Endothelial cell of umbilical vein (primary cell): Measurements from ENCODE around the gene OR2D2. TPM values are rescaled to one million over a fixed set of nuclear protein-coding genes. Genes with fewer than 3 reads are reported as not detected.
"Not testable (repeated sequence)": the region's sequence is repeated elsewhere in the genome, so short reads cannot be mapped to it uniquely, and the experiment has no call there.

Source experiments
- BruUV-seq: library from RNA; stranded (reverse); fragments of 400-500 nt; replicated peaks from 2 replicates; lab custom pipeline; 2021; lab: Mats Ljungman, UMichigan
- CTCF ChIA-PET: fragments of 300-600, 350-600 bp; sonication (Branson Sonifier 250); formaldehyde crosslinking; loops from one replicate; lab custom pipeline; 2021; ENCODE audit warnings: antibody characterized with exemption, inconsistent platforms; lab: Charles Lee
- POLR2A ChIA-PET: fragments of 300-600, 350-600 bp; sonication (Branson Sonifier 250); formaldehyde crosslinking; loops from one replicate; lab custom pipeline; 2021; ENCODE audit warnings: antibody characterized with exemption, inconsistent platforms; lab: Charles Lee
- DNase-seq: peaks from one replicate; pipeline ENCODE4 v3.0.0-alpha.2; 2011; ENCODE audit warnings: low read depth, low spot score
- FAIRE-seq: peaks from 2 replicates; lab custom pipeline; 2011; peaks lifted over from hg19 to GRCh38; lab: Jason Lieb, UNC
- H2AFZ ChIP-seq: 2 replicates; pipeline ENCODE4 v1.6.0; 2012; ENCODE audit warnings: low read depth, low read length, control low read depth, inconsistent platforms
- H3K27ac ChIP-seq: 2 replicates; pipeline ENCODE4 v1.5.1; 2011; ENCODE audit warnings: low read depth, mild to moderate bottlenecking, control low read depth, low read length, moderate library complexity; ENCODE audit not compliant: insufficient read depth
- H3K27me3 ChIP-seq, 2 experiments: 2 replicates each; pipeline versions ENCODE4 v1.6.0 to v1.6.1; 2011; ENCODE audit warnings: low read length in 2 of 2, mixed read lengths in 1 of 2; ENCODE audit not compliant: control insufficient read depth in 2 of 2, insufficient read depth in 2 of 2
- H3K36me3 ChIP-seq, 2 experiments: 2 replicates in 1 of 2; 3 replicates in 1 of 2; pipeline ENCODE4 v1.5.1; 2011; ENCODE audit warnings: low read length in 2 of 2, mild to moderate bottlenecking in 1 of 2, moderate library complexity in 1 of 2; ENCODE audit not compliant: control insufficient read depth in 2 of 2, insufficient read depth in 2 of 2; ENCODE audit errors: extremely low read depth in 1 of 2
- H3K4me1 ChIP-seq: 3 replicates; pipeline ENCODE4 v1.5.1; 2011; ENCODE audit warnings: mild to moderate bottlenecking, low read length; ENCODE audit not compliant: control insufficient read depth, insufficient read depth; ENCODE audit errors: extremely low read depth
- H3K4me2 ChIP-seq: 2 replicates; pipeline ENCODE4 v1.6.1; 2011; ENCODE audit warnings: low read length, control low read depth, mixed read lengths; ENCODE audit not compliant: insufficient read depth
- H3K4me3 ChIP-seq, 3 experiments: fragments of 200-600 bp in 1 of 3; sonication (generic), shearing (Covaris generic) in 1 of 3; replicated peaks in 1 of 3; 2 replicates each; pipeline ENCODE4 v1.5.1; 2011 to 2016; ENCODE audit warnings: control low read depth in 3 of 3, low read length in 3 of 3, mild to moderate bottlenecking in 2 of 3, inconsistent platforms in 1 of 3, low read depth in 1 of 3, moderate library complexity in 1 of 3; ENCODE audit not compliant: insufficient read depth in 1 of 3
- H3K79me2 ChIP-seq: 2 replicates; pipeline ENCODE4 v1.6.0; 2012; ENCODE audit warnings: low read length, inconsistent platforms; ENCODE audit not compliant: control insufficient read depth, insufficient read depth
- H3K9ac ChIP-seq: replicated peaks from 2 replicates; pipeline ENCODE3; 2011; ENCODE audit warnings: low read length, control low read depth; ENCODE audit not compliant: insufficient read depth; ENCODE audit errors: extremely low read depth
- H3K9me1 ChIP-seq: replicated peaks from 3 replicates; pipeline ENCODE4 v1.6.0; 2011; ENCODE audit warnings: mild to moderate bottlenecking, low read length; ENCODE audit not compliant: control insufficient read depth, insufficient read depth; ENCODE audit errors: extremely low read depth
- H3K9me3 ChIP-seq: replicated peaks from 2 replicates; pipeline ENCODE4 v1.5.1; 2012; ENCODE audit warnings: low read length, inconsistent platforms; ENCODE audit not compliant: control insufficient read depth, insufficient read depth
- H4K20me1 ChIP-seq: replicated peaks from 2 replicates; pipeline ENCODE3; 2011; ENCODE audit warnings: mild to moderate bottlenecking, low read length; ENCODE audit not compliant: control insufficient read depth, insufficient read depth; ENCODE audit errors: extremely low read depth
- EZH2 ChIP-seq: IDR thresholded peaks from 2 replicates; pipeline ENCODE4 v1.6.1; 2012; ENCODE audit warnings: borderline replicate concordance, low read depth, mild to moderate bottlenecking, moderate library complexity, low read length, inconsistent platforms; ENCODE audit not compliant: severe bottlenecking
- FOS ChIP-seq: IDR thresholded peaks from 2 replicates; pipeline ENCODE4 v1.6.1; 2011; ENCODE audit warnings: mild to moderate bottlenecking, low read length, moderate library complexity, borderline replicate concordance; ENCODE audit not compliant: insufficient read depth
- GATA2 ChIP-seq: IDR thresholded peaks from 2 replicates; pipeline ENCODE4 v1.7.0; 2011; ENCODE audit warnings: low read depth, mild to moderate bottlenecking, moderate library complexity, mixed read lengths, low read length; ENCODE audit not compliant: insufficient read length, insufficient read depth
- JUN ChIP-seq: IDR thresholded peaks from 2 replicates; pipeline ENCODE4 v1.6.1; 2011; ENCODE audit warnings: borderline replicate concordance, low read depth; ENCODE audit not compliant: insufficient read length, insufficient read depth
- MYC ChIP-seq: IDR thresholded peaks from one replicate; pipeline ENCODE4 v1.6.1; 2011; ENCODE audit warnings: mild to moderate bottlenecking, low read depth, low read length
- POLR2A ChIP-seq: IDR thresholded peaks from 2 replicates; pipeline ENCODE4 v1.6.1; 2012; ENCODE audit warnings: low read depth, mild to moderate bottlenecking, control low read depth, low read length
- POLR2AphosphoS5 ChIP-seq: IDR thresholded peaks from 2 replicates; pipeline ENCODE4 v1.6.1; 2012; ENCODE audit warnings: low read depth, mild to moderate bottlenecking, control low read depth, low read length, moderate library complexity; ENCODE audit not compliant: insufficient read depth
- dilution Hi-C: fragments of 300-500 bp; cut with MboI; formaldehyde crosslinking; loops from one replicate; pipeline ENCODE4 v1.15.0; 2019; ENCODE audit warnings: low sequenced_read_pairs; ENCODE audit not compliant: extremely low pct_ligation_motif_present
- intact Hi-C: fragments of 100-400 bp; cut with micrococcal nuclease; formaldehyde crosslinking; loops from one replicate; pipeline ENCODE4 v1.10.0; 2022
- polyA plus RNA-seq, 4 experiments: library from polyadenylated mRNA; depleted of rRNA in 3 of 4; stranded (reverse) in 3 of 4; unstranded in 1 of 4; fragments of >200 nt; gene quantifications; 2 replicates each; pipeline versions ENCODE4 v1.2.1 to v1.2.3, GENCODE V29; 2011 to 2012; ENCODE audit warnings: missing spikeins in 1 of 4
- total RNA-seq: library from RNA; stranded (reverse); gene quantifications from 2 replicates; pipeline ENCODE4 v1.2.3, GENCODE V29; 2021
- TF ChIP-seq, protein P1 (sequence below): IDR thresholded peaks from 2 replicates; pipeline ENCODE4 v1.6.1; 2011; ENCODE audit not compliant: insufficient read depth, insufficient read length
- TF ChIP-seq, protein P2 (sequence below), 2 donors: IDR thresholded peaks; 1 replicate in 1 of 2; 2 replicates in 1 of 2; pipeline ENCODE4 v1.5.1; 2011; ENCODE audit warnings: low read length in 2 of 2, mild to moderate bottlenecking in 2 of 2, moderate library complexity in 2 of 2, control low read depth in 1 of 2, inconsistent platforms in 1 of 2, low read depth in 1 of 2; ENCODE audit not compliant: insufficient read depth in 1 of 2; ENCODE audit errors: extremely low read depth in 1 of 2

OR2D2 gene
- total and polyA plus RNA-seq, 2 donors (not counting 3 experiments of a cell fraction or from before 2014, with no cell fraction given): 0.08 to 0.31 TPM

DNA sequence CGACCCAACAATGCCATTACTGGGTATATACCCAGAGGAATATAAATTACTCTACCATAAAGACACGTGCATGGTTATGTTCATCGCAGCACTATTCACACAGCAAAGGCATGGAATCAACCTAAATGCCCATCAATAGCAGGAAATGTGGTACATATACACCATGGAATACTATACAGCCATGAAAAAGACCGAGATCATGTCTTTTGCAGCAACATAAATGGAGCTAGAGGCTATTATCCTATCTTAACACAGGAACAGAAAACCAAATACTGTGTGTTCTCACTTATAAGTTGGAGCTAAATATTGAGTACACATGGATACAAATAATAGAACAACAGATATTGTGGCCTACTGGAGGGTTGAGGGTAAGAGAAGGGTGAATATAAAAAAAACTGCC lies 3.5 kb downstream of the OR2D2 start:
- Histone ChIP-seq H3K36me3 (no peaks in the 10 kb centered on the region), H3K9me3 (no peaks in the 10 kb centered on the region), H4K20me1 (no peaks in the 10 kb centered on the region), H3K9me1 (no peaks in the 10 kb centered on the region), H3K27me3 (peaks cover 0 to 3% of the 10 kb centered on the region in 2 experiments), H3K4me3 (no peak overlapping the region), H3K4me1 (no peaks in the 10 kb centered on the region), H2AFZ (no peak overlapping the region), H3K79me2 (no peaks in the 10 kb centered on the region), H3K4me2 (no peak overlapping the region), H3K9ac (no peak overlapping the region), H3K27ac (no peak overlapping the region)
- no peak for FAIRE-seq
- dilution Hi-C loops: no loop called here
- no TSS peak for BruUV-seq
- TF ChIP-seq EZH2: no peak
- TF ChIP-seq POLR2AphosphoS5: no peak
- no peak for TF ChIP-seq POLR2A
- TF ChIP-seq GATA2: no peak
- no peak for TF ChIP-seq JUN
- no peak for TF ChIP-seq MYC
- no peak for TF ChIP-seq FOS
- TF ChIP-seq, protein P1, sequence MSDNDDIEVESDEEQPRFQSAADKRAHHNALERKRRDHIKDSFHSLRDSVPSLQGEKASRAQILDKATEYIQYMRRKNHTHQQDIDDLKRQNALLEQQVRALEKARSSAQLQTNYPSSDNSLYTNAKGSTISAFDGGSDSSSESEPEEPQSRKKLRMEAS: no peak
- TF ChIP-seq, protein P2, sequence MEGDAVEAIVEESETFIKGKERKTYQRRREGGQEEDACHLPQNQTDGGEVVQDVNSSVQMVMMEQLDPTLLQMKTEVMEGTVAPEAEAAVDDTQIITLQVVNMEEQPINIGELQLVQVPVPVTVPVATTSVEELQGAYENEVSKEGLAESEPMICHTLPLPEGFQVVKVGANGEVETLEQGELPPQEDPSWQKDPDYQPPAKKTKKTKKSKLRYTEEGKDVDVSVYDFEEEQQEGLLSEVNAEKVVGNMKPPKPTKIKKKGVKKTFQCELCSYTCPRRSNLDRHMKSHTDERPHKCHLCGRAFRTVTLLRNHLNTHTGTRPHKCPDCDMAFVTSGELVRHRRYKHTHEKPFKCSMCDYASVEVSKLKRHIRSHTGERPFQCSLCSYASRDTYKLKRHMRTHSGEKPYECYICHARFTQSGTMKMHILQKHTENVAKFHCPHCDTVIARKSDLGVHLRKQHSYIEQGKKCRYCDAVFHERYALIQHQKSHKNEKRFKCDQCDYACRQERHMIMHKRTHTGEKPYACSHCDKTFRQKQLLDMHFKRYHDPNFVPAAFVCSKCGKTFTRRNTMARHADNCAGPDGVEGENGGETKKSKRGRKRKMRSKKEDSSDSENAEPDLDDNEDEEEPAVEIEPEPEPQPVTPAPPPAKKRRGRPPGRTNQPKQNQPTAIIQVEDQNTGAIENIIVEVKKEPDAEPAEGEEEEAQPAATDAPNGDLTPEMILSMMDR (IDR thresholded peaks at IDR 0.05; ENCODE audit: extremely low read depth in 1 of 2, insufficient read depth in 1 of 2, low read depth in 1 of 2, low read length in 2 of 2): no peak
- ChIA-PET CTCF (no interaction called here), POLR2A (no interaction called here)
- intact Hi-C loops: no loop called here
- no peak for DNase-seq

DNA sequence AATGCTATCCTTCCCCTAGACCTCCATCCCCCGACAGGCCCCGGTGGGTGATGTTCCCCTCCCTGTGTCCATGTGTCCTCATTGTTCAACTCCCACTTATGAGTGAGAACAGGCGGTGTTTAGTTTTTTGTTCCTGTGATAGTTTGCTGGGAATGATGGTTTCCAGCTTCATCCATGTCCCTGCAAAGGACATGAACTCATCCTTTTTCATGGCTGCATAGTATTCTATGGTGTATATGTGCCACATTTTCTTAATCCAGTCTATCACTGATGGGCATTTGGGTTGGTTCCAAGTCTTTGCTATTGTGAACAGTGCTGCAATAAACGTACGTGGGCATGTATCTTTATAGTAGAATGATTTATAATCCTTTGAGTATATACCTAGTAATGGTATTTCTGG lies 4.6 kb downstream of the OR2D2 start:
- H3K27me3 ChIP-seq, H3K79me2 ChIP-seq, H3K4me2 ChIP-seq, H3K4me1 ChIP-seq, H3K36me3 ChIP-seq, intact Hi-C loops, dilution Hi-C loops, H3K27ac ChIP-seq, H3K4me3 ChIP-seq, FAIRE-seq, CTCF ChIA-PET, POLR2A ChIA-PET, H2AFZ ChIP-seq, H4K20me1 ChIP-seq, H3K9me3 ChIP-seq, H3K9me1 ChIP-seq, H3K9ac ChIP-seq, BruUV-seq, DNase-seq: not testable (repeated sequence)
